GM19328 (cell line): ENCODE data around the gene ERVK3-1.
"Not testable (repeated sequence)": the region's sequence is repeated elsewhere in the genome, so short reads cannot be mapped to it uniquely, and the experiment has no call there.

ENCODE experiments used
- ATAC-seq: cut with Tn5 transposase; IDR thresholded peaks from one replicate; pipeline ENCODE4 v1.9.1; 2021; ENCODE audit warnings: mild to moderate bottlenecking, moderate library complexity; ENCODE audit not compliant: unreplicated experiment

ERVK3-1 gene

GRCh38 chr19:58304255-58304654 is 922 bp upstream of the ERVK3-1 start:
- no peak for ATAC-seq

- no peak for ATAC-seq
These were observed 471 bp upstream of the ERVK3-1 start for GRCh38 chr19:58304748-58305064.

- ATAC-seq, result no peak
These were observed 751 bp downstream of the ERVK3-1 start for GRCh38 chr19:58305932-58306323.

GRCh38 chr19:58307736-58308135 is 2.6 kb downstream of the ERVK3-1 start:
- ATAC-seq, result no peak

- not testable (repeated sequence) for ATAC-seq
These were observed 5.5 kb downstream of the ERVK3-1 start for GRCh38 chr19:58310685-58311084.

GRCh38 chr19:58311345-58311865 is 6.2 kb downstream of the ERVK3-1 start:
- no peak for ATAC-seq

- no peak for ATAC-seq
These were observed 10.4 kb downstream of the ERVK3-1 start for GRCh38 chr19:58315580-58315979.

- no peak for ATAC-seq
These were observed 12.4 kb downstream of the ERVK3-1 start for GRCh38 chr19:58317476-58318072.

GRCh38 chr19:58318297-58318696 is 13.1 kb downstream of the ERVK3-1 start:
- no peak for ATAC-seq

GRCh38 chr19:58319241-58319640 is 14.1 kb downstream of the ERVK3-1 start:
- no peak for ATAC-seq

GRCh38 chr19:58325311-58326022 is 20.3 kb downstream of the ERVK3-1 start:
- no peak for ATAC-seq

GRCh38 chr19:58326501-58326913 is 21.3 kb downstream of the ERVK3-1 start:
- no peak for ATAC-seq

- ATAC-seq, result peak; percentile 73
These were observed 21.9 kb downstream of the ERVK3-1 start, which contains the start of gene ZSCAN22 for GRCh38 chr19:58326914-58327726. Gene ZSCAN22 (plus strand): TSS chr19:58326994. CDS start chr19:58334803, 7,809 bp downstream.

- ATAC-seq, result no peak
These were observed 23.8 kb downstream of the ERVK3-1 start for GRCh38 chr19:58328999-58329398.

- ATAC-seq, result no peak
These were observed 25.3 kb downstream of the ERVK3-1 start for GRCh38 chr19:58330458-58330857.

GRCh38 chr19:58332697-58333096 is 27.5 kb downstream of the ERVK3-1 start:
- ATAC-seq, result no peak

GRCh38 chr19:58334691-58335249 is 29.6 kb downstream of the ERVK3-1 start:
- no peak for ATAC-seq

- ATAC-seq, result no peak
These were observed 30.5 kb downstream of the ERVK3-1 start for GRCh38 chr19:58335630-58336029.

GRCh38 chr19:58336216-58336615 is 31.0 kb downstream of the ERVK3-1 start:
- no peak for ATAC-seq

- ATAC-seq, result no peak
These were observed 31.6 kb downstream of the ERVK3-1 start for GRCh38 chr19:58336820-58337219.

- ATAC-seq, result no peak
These were observed 33.2 kb downstream of the ERVK3-1 start for GRCh38 chr19:58338336-58338735.
